Activated T-helper 1 cell treated with anti-CD3 and anti-CD28 coated beads, Interleukin-2, amount 50 U/mL, for 16 hours (primary cell): ENCODE data around the gene GPRIN2.
"Not testable (repeated sequence)": the region's sequence is repeated elsewhere in the genome, so short reads cannot be mapped to it uniquely, and the experiment has no call there.

Experiments
- DNase-seq, 2 donors: peaks; one replicate each; pipeline ENCODE4 v3.0.0-alpha.2; 2020; ENCODE audit warnings: low read depth in 1 of 2, low spot score in 1 of 2

The GPRIN2 gene

DNA sequence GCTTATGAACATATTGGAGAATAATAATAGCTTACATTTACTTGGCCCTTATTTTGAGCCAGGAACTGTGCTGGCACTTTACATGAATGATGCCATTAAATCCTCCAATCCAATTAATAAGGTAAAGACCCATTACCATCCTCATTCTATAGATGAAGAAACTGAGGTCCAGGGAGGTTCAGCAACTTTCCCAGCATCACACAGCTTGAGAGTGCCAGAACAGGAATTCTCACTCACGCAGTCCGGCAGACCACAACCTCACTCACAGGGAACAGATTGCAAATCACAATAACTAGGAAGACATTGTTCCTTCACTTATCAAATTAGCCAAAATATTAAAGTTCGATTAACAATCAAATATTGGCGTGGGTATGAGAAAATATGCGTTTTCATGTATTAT lies 18.3 kb downstream of the GPRIN2 start:
- no peak for DNase-seq

DNA sequence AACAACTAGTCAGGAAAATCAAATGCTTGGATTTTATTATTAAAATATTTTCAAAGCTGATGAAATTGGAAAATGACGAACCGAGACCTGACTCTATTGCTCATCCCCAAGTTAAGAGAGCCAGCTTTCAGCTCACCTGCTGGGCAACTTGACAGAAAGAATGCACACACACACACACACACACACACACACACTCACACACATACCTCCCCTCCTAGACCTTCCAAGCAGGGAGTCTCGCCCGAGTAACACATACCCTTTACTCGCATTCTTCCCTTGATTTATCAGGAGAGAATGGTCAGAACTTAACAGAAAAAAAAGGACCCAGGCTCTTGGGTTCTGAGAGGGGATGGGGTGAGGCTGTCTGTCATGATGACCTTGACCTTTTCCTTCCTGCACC lies 19.1 kb downstream of the GPRIN2 start:
- no peak for DNase-seq

DNA sequence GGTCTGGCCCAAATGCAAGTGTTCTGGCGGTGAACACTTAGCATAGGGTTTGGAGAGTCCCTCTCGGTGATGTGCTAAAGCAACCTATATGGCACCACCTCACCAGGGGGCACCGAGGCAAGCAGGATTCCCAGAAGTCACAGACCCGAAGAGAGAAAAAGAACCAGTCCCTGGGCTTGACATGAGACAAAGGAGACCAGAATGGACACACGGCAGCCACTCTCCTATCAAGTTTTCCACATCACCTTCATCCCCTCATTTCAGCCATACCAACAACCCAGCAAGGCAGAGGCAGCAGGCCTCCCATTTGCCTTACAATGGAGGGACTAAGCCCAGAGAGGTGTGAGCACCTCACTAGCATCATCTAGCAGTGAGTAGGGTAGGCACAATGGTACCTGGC lies 19.7 kb downstream of the GPRIN2 start:
- no peak for DNase-seq

DNA sequence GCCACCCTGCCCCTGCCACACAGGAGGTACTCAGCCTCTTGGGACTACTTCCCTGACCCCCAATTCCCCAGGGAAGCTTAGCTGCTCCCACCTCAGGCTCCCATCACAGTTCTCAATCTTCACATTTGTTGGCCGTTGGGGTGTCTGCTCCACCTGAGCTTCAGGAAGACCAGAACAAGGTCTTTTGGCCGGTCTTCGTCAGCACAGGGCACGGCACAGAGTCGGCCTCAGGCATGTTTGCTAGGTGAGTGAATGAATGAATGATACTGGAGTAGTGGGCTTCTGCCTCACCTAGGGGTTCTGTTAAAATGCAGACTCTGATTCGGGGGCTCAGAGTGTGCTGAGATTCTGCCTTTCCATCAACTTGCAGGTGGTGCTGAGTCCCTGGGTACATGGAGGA lies 20.3 kb downstream of the GPRIN2 start:
- no peak for DNase-seq

DNA sequence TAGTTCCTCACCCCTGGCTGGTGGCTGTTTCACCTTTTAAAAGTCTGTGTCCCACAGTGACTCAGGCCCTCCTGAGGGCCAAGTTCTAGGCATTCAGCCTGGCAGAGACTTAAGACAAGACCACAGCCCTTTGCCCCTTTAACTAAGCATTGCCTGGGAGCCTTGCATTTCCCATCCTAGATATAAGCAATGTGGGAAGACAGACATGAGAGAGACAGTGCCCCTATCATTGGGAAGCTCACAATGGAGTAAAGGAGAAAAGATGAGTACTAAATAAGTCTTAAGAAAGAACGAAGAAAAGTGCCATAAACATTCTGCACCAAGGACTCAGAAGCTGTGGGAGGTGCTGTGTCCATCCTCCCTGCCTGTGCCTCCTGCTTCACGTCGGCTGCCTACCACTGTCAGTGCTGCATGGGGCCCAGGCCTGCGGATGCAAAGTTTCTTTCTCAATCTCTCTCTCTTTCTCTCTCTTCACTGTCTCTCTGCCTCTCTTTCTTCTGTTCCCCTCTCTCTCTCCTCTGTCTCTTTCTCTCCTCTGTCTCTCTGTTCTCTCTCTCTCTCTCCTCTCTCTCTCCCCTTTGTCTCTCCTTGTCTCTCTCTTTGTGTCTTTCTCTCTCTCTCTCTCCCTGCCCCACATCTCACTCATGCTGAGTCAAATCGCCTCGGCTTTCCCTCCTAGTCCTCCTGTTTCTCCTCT lies 21.5 kb downstream of the GPRIN2 start:
- DNase-seq = no peak

DNA sequence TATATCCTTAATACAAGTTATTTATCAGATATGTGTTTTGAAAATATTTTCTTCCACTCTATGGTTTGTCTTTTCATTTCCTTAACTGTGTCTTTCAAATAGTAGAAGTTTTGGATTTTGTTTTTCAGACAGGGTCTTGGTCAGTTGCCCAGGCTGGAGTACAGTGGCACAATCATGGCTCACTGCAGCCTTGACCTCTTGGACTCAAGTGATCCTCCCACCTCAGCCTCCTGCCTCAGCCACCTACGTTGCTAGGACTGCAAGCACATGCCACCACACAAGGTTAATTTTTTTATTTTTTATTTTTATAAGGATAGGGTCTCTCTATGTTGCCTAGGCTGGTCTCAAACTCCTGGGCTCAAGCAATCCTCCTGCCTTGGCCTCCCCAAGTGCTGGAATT lies 24.2 kb downstream of the GPRIN2 start:
- not testable (repeated sequence) for DNase-seq

DNA sequence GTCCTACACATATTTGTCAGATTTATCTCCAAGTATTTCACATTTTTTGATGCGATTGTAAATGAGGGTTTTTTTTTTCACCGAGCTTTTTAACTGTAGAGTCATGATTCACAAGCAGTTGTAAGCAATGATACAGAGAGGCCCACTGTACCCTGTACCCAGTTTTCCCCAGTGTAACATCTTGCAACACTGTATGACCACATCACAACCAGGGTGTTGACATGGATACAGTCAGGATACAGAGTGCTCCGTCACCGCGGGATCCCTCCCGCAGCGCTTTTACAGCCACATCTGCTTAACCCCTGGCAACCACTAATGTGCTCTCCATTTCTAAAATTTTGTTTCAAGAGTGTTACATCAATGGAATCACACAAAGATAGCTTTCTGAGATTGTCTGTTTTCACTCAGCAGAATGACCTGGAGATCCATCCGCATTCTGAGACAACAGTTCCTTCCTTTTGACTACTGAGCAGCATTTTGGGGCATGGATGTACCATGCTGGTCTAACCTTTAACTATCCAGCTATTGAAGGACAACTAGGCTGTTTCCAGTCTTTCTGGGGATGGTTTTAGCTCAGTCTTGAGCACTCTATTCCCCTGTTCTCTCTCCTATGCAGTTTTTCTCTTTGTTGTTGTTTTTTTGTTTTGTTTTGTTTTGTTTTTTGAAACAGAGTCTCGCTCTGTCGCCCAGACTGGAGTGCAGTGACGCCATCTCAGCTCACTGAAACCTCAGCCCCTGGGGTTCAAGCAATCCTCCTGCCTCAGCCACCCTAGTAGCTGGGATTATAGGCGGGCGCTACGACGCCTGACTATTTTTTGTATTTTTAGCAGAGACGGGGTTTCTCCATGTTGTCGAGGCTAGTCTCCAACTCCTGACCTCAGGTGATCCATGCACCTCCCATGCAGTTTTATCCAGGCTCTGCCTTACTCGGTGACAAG lies 25.9 kb downstream of the GPRIN2 start:
- no peak for DNase-seq

DNA sequence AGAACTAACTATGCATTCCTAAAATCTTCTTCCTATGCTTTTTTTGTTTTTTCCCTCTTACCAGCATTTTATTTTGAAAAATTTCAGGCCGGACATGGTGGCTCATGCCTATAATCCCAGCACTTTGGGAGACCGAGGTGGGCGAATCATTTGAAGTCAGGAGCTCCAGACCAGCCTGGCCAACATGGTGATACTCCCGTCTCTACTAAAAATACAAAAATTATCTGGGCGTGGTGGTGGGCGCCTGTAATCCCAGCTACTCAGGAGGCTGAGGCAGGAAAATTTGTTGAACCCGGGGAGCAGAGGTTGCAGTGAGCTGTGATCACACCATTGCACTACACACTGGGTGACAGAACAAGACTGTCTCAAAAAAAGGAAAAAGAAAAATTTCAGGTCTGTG lies 26.7 kb downstream of the GPRIN2 start:
- not testable (repeated sequence) for DNase-seq

DNA sequence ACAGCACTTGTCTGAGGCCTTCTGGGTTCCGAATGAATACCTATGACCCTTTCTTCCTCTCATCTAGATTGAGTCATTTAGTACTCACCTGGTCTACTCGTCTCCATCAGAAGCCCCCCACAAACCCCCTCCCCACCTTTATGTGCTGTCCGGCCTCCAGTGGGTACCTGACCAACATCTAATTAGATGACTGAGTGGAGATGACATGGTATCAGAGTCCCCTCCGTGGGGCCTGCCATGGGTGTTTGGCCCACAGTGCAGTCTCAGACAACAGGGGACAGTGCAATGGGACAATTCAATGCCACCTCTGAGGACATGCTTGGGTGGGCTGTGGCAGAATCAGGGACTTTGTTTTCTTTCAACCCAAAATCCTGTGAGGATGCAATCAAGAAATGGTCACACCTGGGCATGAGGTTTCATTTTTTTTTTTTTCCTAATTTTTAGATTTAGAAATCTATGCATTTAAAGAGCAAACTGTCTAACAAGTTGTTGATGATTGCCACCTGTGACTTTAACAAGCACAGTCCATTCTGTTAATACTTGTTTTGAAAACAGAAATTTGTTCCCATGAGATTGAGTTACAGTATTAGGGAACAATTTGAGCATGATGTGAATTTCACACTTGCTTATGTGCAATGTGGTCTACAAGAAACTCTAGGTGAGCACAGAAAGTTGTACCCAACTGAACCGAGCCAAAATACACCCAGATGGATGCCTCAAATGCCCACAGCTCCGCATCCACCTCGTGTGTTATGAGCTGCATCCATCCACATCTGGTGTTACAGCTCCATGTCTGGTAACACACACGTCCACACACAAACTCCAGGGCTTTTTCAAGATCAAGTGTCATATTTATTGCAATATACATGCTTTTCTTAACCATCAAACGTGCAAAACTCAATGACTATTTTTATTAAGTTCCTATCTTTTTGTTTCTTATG lies 27.5 kb downstream of the GPRIN2 start:
- no peak for DNase-seq

DNA sequence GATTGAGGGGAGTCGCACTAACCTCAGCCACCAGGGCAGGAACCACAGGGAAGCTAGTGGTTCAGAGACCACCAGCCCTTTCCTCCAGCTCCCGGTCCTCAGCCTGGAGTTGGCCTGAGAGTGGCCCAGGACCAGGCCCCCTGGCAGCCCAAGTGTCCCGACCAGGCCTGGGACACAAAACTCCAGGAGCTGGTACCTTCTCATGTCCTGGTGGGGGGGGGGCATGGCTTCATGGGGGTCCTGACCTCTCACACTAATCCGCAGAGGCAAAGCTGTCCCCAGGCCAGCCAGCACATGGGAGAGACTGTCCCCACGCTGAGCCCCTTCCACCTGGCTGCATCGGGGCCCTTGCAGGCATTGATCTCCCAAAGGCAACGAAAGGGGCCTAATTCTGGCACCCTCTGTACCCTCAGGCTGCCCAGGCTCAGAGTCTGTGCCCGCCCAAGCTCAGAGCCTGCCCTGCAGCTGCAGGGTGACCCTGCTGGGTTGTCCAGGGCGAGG lies 28.2 kb downstream of the GPRIN2 start:
- DNase-seq = peak in 1 of 2 donors; percentile 4

DNA sequence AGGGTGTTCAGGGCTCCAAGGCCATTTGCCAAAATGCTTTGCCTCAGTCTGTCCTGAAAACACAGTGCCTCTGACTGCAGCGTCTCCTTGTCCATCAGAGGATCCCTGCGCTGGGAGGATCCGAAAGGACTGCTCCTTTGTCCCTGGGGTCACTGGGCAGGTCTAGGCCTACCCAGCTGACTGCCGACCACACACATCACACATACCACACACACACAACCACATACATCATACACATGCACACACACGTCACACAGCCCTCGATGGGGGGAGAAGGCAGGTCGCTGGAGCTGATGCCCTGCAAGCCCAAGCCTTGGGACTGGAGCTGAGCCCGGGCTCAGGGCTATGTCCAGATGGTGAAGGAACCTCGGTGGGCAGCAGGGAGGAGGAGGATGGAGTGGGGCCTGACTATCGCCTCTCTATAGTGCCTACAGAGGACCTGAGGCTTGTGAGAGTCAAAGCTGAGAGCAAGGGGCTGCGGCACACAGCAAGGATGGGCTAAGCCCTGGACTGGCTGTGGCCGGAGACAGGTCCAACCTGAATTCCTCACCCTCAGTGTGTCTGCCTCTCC lies 29.1 kb downstream of the GPRIN2 start:
- DNase-seq = peak in 1 of 2 donors; percentile 3

DNA sequence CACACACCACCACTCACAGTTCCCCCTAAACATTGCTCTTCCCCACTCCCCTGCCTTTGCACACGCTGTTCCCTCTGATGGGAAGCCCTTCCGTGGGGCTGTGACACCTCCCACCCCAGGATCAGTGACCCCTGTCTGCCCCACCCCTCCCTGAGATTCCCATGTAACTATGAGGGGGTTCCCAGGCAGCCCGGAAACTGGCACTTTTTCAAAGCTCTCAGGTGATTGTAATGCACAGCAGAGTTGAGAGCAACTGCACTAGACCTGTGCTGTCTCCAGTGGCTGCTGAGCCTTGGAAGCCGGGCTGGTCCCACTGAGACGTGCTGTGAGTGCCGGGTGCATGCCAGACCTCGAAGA lies 29.8 kb downstream of the GPRIN2 start:
- peak in 1 of 2 donors; percentile 4 for DNase-seq

DNA sequence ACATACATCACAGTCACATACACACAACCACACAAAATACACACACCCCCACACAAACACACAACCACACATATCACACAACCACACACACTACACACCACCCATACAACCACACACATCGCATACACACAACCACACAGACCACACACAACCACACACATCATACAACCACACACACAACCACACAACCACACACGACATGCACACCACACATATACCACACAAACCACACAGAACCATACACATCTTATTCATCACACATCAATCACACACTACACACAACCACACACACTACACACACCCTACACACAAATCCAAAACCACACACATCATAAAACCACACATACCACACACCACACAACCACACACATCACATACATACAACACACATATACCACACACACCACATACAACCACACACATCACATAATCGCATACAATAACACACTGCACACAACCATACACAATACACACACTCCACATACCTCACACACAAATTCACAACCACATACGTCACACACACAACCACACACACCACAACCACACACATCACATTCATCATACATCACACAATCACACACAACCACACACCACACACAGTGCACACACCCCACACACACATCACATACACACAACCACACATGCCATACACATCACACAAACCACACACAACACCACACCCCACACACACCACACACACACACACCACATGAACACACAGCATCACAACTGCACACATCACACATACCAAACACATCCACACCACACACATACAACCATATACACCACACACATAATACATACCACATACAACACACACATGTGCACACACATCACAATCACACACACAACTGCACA lies 30.4 kb downstream of the GPRIN2 start:
- DNase-seq = peak in 1 of 2 donors; percentile 1

DNA sequence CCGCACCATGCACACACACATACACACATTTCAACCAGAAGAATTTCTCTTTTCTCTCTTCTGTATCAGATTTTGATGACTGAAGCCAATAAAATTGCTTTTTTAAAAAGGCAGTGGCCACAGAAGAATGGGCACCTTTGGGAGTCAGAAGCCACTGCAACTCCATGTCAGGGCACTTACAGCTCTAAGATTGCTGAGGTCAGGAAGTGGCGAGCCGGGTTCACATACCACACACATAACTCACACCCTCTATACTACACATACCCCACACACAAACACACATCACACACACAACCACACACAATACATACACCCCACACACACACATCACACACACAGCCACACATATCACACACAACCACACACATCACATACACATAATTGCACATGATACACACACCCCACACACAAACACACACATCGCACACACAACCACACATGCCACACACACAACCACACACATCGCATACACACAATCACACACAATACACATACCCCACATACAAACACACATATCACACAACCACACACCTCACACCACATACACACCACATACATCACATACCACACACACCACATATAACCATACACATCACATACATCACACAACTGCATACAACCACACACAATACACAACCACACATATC lies 31.2 kb downstream of the GPRIN2 start:
- peak in 1 of 2 donors; percentile 0 for DNase-seq

DNA sequence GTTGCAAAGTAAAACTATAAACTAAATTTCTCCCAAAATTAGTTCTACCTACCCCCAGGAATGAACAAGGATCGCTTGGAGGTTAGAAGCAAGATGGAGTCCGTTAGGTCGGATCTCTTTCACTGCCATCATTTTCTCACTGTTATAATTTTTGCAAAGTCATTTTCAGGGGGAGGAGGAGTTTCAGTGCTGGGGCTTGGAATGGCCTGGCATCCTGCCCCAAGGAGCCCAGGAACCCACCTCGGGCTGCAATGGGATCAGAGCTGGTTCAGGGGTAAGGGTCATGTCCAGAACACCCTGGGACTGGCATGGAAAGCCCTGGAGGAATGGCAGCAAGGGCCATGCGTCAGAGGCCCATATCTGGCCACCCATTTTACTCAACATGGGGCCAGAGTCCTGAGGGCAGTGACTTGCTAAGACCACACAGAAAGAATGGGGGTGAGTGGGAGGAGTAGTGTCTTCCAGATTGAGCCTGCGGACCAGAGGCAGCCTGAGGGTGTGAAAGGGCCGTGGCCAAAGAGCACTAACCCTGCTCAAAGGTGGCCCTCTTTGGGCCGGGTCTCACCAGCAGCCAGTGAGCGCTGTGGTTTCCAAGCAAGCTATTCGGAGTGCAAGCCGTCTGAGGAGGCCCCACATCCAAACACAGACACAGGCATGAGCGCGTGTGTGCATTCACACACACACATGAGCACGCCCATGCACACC lies 31.8 kb downstream of the GPRIN2 start:
- DNase-seq = peak in 1 of 2 donors; percentile 4

DNA sequence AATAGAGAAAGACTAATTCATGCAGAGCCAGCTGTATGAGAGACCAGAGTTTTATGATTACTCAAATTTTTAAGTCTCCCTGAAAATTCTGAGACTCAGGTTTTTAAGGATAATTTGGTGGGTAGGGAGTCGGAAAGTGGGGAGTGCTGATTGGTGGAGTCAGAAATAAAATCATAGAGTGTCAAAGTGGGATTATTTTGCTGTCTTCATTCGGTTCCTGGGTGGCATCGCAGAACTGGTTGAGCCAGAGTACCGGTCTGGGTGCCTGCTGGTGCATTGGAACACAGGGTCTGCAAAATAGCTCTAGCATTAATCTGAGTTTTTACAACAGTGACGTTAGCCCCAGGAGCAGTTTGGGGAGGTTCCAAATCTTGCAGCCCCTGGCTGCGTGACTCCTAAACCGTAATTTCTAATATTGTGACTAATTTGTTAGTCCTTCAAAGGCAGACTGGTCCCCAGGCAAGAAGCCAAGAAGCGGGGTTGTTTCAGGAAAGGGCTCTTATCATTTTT lies 32.4 kb downstream of the GPRIN2 start:
- DNase-seq = no peak

DNA sequence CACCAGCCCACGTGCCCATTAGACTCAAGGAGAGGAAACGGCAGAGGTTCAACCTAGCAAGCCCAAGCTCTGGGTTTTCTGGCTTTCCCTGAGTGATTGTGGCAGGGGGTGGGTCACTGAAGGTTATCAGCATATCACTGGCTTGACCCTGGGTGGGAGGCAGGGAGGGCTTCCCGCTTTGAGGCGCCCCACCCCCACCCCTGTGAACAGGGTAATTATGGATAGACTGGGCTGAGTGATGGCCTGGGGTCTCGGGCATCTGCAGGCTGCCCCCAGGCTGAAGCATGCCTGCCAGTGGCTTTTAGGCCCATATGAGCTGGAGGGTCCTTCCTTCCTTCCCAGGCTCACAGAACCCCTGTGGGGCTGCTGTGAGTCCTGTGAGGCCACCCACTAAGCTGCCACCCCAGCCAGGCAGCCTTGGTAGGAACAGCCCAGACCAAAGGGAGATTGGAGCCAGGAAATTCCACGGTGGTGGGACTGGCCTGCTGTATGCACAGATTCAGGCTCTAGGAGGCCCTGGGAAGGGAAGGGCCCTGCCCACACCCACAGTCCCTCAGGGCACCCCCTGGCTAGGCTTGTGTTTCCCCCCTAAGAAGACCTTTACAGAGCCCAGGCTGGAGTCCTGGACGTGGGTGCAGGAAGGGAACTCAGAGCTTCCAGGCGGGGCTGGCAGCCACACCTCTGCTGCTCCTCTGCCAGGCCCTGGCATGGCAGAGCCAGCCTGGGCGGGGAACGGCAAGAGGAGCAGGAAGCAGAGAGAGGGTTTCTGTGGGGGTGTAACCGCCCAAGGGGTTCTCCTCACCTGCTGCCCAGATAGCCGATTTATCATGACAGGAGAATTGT lies 33.1 kb downstream of the GPRIN2 start:
- peak in 1 of 2 donors; percentile 4 for DNase-seq
